Natural killer cell (primary cell): ENCODE measurements around the gene CHST8. TPM values are rescaled to one million over a fixed set of nuclear protein-coding genes. Genes with fewer than 3 reads are reported as not detected.

Experiments
- ATAC-seq, 3 donors: fragments of 150-1000 bp in 2 of 3; fragments of 200-7000 bp in 1 of 3; cut with Tn5 transposase; 1 replicate in 1 of 3; 2 replicates in 2 of 3; pipeline ENCODE4 v1.10.0; 2021; ENCODE audit warnings: mild to moderate bottlenecking in 2 of 3, moderate library complexity in 2 of 3
- DNase-seq, 2 donors: peaks; one replicate each; pipeline versions ENCODE4 v3.0.0 to v3.0.0-alpha.2; 2013 to 2021; ENCODE audit warnings: mixed read lengths in 1 of 2
- H3K27ac ChIP-seq: one replicate; pipeline ENCODE4 v1.5.1; 2013; ENCODE audit warnings: mild to moderate bottlenecking, low read length
- H3K27me3 ChIP-seq: one replicate; pipeline ENCODE4 v1.6.1; 2013; ENCODE audit warnings: low read length; ENCODE audit not compliant: control insufficient read depth, insufficient read depth
- H3K36me3 ChIP-seq: one replicate; pipeline ENCODE4 v1.6.1; 2013; ENCODE audit warnings: low read length; ENCODE audit not compliant: control insufficient read depth, insufficient read depth
- H3K4me1 ChIP-seq: one replicate; pipeline ENCODE4 v1.6.1; 2013; ENCODE audit warnings: low read length; ENCODE audit not compliant: control insufficient read depth, insufficient read depth
- H3K4me3 ChIP-seq: one replicate; pipeline ENCODE4 v1.5.1; 2013; ENCODE audit warnings: low read length
- H3K9me3 ChIP-seq: one replicate; pipeline ENCODE4 v1.6.1; 2013; ENCODE audit warnings: low read length; ENCODE audit not compliant: control insufficient read depth, insufficient read depth
- H3K27ac Mint-ChIP-seq, 2 donors: one replicate each; pipeline ENCODE4 v1.8.0; 2022; ENCODE audit warnings: mild to moderate bottlenecking in 2 of 2, mixed read lengths in 2 of 2, moderate library complexity in 1 of 2
- H3K27me3 Mint-ChIP-seq, 2 donors: one replicate each; pipeline ENCODE4 v1.8.0; 2022; ENCODE audit warnings: low read depth in 2 of 2, mixed read lengths in 2 of 2
- H3K36me3 Mint-ChIP-seq: one replicate; pipeline ENCODE4 v1.8.0; 2022; ENCODE audit warnings: mixed read lengths
- H3K4me1 Mint-ChIP-seq, 2 donors: one replicate each; pipeline ENCODE4 v1.8.0; 2022; ENCODE audit warnings: mixed read lengths in 2 of 2
- H3K4me3 Mint-ChIP-seq: one replicate; pipeline ENCODE4 v1.8.0; 2022; ENCODE audit warnings: mild to moderate bottlenecking, moderate library complexity, mixed read lengths
- H3K9me3 Mint-ChIP-seq, 2 donors: one replicate each; pipeline ENCODE4 v1.8.0; 2022; ENCODE audit warnings: mixed read lengths in 2 of 2
- CTCF ChIP-seq: fragments of 200-600 bp; IDR thresholded peaks from one replicate; pipeline ENCODE4 v1.8.0; 2022; ENCODE audit warnings: antibody characterized with exemption
- WGBS: methylation state at CpG from one replicate; pipeline ENCODE4 v1.1.7; 2013; ENCODE audit warnings: missing lambda C conversion rate; ENCODE audit not compliant: insufficient coverage; 5-methylcytosine and 5-hydroxymethylcytosine counted together
- intact Hi-C: fragments of 100-400 bp; cut with micrococcal nuclease; formaldehyde crosslinking; loops from one replicate; pipeline ENCODE4 v1.14.2; 2022
- total RNA-seq, 4 donors: library from RNA; stranded (reverse); fragments of 120-200 nt in 1 of 4; gene quantifications; one replicate each; pipeline versions ENCODE4 v1.2.3 to v1.2.4, GENCODE V29; 2013 to 2022

The CHST8 gene
- total RNA-seq, 3 donors from 2014 or later (not counting 1 experiment from before 2014, with no cell fraction given) = not detected

GRCh38 chr19:33779849-33780248, 158.1 kb downstream of the CHST8 start:
- H3K9me3 ChIP-seq = no peaks in the 10 kb centered on the region
- Mint-ChIP-seq H3K36me3 (no peaks in the 10 kb centered on the region), H3K4me3 (no peak overlapping the region), H3K27ac (no peak overlapping the region), H3K27me3 (peaks cover 30% of the 10 kb centered on the region in 2 donors), H3K9me3 (no peaks in the 10 kb centered on the region), H3K4me1 (peaks cover 0 to 21% of the 10 kb centered on the region in 2 donors)
- WGBS = 94% methylated on average over 7 of the region's 7 CpGs
- no peaks in the 10 kb centered on the region for H3K27me3 ChIP-seq
- no peak overlapping the region for H3K4me3 ChIP-seq
- TF ChIP-seq CTCF = no peak
- no peak for DNase-seq
- no peak for ATAC-seq
- no peak overlapping the region for H3K27ac ChIP-seq
- H3K36me3 ChIP-seq = no peaks in the 10 kb centered on the region
- intact Hi-C loops = loop anchor here (5.0 kb wide), 1 partner anchor 367 kb away; no protein-coding TSS in a partner anchor
- H3K4me1 ChIP-seq = peaks cover 3% of the 10 kb centered on the region

DNA sequence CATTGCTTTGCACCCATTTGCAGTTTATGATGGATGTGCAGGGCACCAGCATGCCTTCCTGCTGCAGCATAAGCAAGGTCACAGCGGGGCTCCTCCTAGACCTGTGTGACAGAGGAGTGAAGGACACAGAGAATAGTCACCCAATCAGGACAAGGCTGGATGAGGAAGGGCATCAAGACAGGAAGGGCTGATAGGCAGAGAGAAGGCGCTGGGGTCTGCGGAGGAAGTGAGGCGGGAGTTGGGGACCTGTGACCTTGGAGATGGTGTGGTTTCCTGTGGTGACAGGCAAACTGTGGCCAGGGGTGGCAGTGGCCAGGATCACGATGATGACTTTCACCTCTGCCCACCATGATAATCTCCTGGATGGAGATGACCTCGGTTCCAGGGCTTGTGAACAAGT, 158.5 kb downstream of the CHST8 start:
- TF ChIP-seq CTCF = no peak
- DNase-seq = no peak
- Mint-ChIP-seq H3K27ac (no peak overlapping the region), H3K27me3 (peaks cover 30% of the 10 kb centered on the region in 2 donors), H3K4me3 (no peak overlapping the region), H3K9me3 (no peaks in the 10 kb centered on the region), H3K4me1 (peaks cover 0 to 21% of the 10 kb centered on the region in 2 donors), H3K36me3 (no peaks in the 10 kb centered on the region)
- peaks cover 3% of the 10 kb centered on the region for H3K4me1 ChIP-seq
- no peak overlapping the region for H3K27ac ChIP-seq
- intact Hi-C loops = no loop called here
- H3K27me3 ChIP-seq = no peaks in the 10 kb centered on the region
- WGBS = 22% methylated on average over 6 of the region's 6 CpGs
- no peaks in the 10 kb centered on the region for H3K36me3 ChIP-seq
- no peaks in the 10 kb centered on the region for H3K9me3 ChIP-seq
- no peak for ATAC-seq
- H3K4me3 ChIP-seq = no peak overlapping the region

DNA sequence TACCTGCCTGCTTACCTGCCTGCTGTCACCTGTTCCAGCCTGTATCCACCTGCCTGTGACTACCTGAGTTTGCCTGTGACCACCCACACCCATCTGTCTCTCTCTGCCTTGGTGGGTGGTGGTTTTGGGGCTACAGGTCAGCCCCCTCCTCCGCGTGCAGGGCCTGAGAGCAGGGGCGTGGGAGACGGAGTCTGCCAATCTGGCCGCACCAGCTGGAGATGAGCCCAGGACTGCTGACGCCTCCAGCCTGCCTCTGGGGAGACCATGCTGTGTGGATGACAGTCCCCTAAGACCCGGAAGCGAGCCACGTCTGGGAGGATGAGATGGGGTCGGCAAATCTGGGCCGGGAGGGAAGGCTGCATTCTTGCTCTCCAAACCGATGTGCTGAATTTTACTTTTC, 159.0 kb downstream of the CHST8 start:
- H3K36me3 Mint-ChIP-seq = no peaks in the 10 kb centered on the region
- WGBS = 86% methylated on average over 12 of the region's 12 CpGs

More for the DNA sequence above, 159.0 kb downstream of the CHST8 start:
- H3K27ac ChIP-seq = no peak overlapping the region
- H3K27me3 Mint-ChIP-seq = peaks cover 30 to 31% of the 10 kb centered on the region in 2 donors
- H3K27ac Mint-ChIP-seq = no peak overlapping the region
- peaks cover 3% of the 10 kb centered on the region for H3K4me1 ChIP-seq
- H3K4me3 ChIP-seq = no peak overlapping the region
- H3K27me3 ChIP-seq = no peaks in the 10 kb centered on the region
- no peaks in the 10 kb centered on the region for H3K9me3 ChIP-seq
- H3K9me3 Mint-ChIP-seq = no peaks in the 10 kb centered on the region
- no peak for TF ChIP-seq CTCF
- peaks cover 0 to 21% of the 10 kb centered on the region in 2 donors for H3K4me1 Mint-ChIP-seq
- H3K4me3 Mint-ChIP-seq = no peak overlapping the region
- ATAC-seq = no peak
- DNase-seq = no peak
- H3K36me3 ChIP-seq = no peaks in the 10 kb centered on the region
- intact Hi-C loops = no loop called here
